Hepatocyte (in vitro differentiated cells): Measurements from ENCODE around the gene PRXL2B. TPM values are rescaled to one million over a fixed set of nuclear protein-coding genes. Genes with fewer than 3 reads are reported as not detected.

Experiments
- DNase-seq: peaks from one replicate; pipeline ENCODE4 v3.0.0-alpha.2; 2016; ENCODE audit warnings: low spot score
- H2AFZ ChIP-seq: fragments of 200-600 bp; sonication (generic); 2 replicates; pipeline ENCODE4 v1.6.0; 2016; ENCODE audit warnings: antibody characterized with exemption, mild to moderate bottlenecking
- H3K27ac ChIP-seq: fragments of 200-600 bp; sonication (generic); 2 replicates; pipeline ENCODE4 v1.5.1; 2016; ENCODE audit warnings: mild to moderate bottlenecking
- H3K27me3 ChIP-seq: fragments of 200-600 bp; sonication (generic); 2 replicates; pipeline ENCODE4 v1.6.1; 2016
- H3K36me3 ChIP-seq: fragments of 200-600 bp; sonication (generic); replicated peaks from 2 replicates; pipeline ENCODE4 v1.5.1; 2016; ENCODE audit warnings: low read depth; ENCODE audit not compliant: insufficient read depth
- H3K4me1 ChIP-seq: fragments of 200-600 bp; sonication (generic); 2 replicates; pipeline ENCODE4 v1.5.1; 2016; ENCODE audit warnings: mild to moderate bottlenecking, moderate library complexity; ENCODE audit not compliant: insufficient read depth
- H3K4me2 ChIP-seq: fragments of 200-600 bp; sonication (generic); 2 replicates; pipeline ENCODE4 v1.6.0; 2016
- H3K4me3 ChIP-seq: fragments of 200-600 bp; sonication (generic); 2 replicates; pipeline ENCODE4 v1.5.1; 2016; ENCODE audit warnings: mild to moderate bottlenecking
- H3K79me2 ChIP-seq: fragments of 200-600 bp; sonication (generic); 2 replicates; pipeline ENCODE4 v1.6.0; 2017; ENCODE audit warnings: mild to moderate bottlenecking
- H3K9me2 ChIP-seq: fragments of 200-600 bp; sonication (generic); replicated peaks from 2 replicates; pipeline ENCODE4 v1.6.0; 2017; ENCODE audit warnings: mild to moderate bottlenecking; ENCODE audit not compliant: insufficient read depth
- H3K9me3 ChIP-seq: fragments of 200-600 bp; sonication (generic); 2 replicates; pipeline ENCODE4 v1.5.1; 2016; ENCODE audit warnings: low read depth, mild to moderate bottlenecking
- H4K20me1 ChIP-seq: fragments of 200-600 bp; sonication (generic); 2 replicates; pipeline ENCODE4 v1.6.0; 2016; ENCODE audit warnings: mild to moderate bottlenecking; ENCODE audit not compliant: insufficient read depth, poor library complexity, severe bottlenecking
- CTCF ChIP-seq: fragments of 200-600 bp; sonication (generic); IDR thresholded peaks from 2 replicates; pipeline ENCODE4 v1.5.1; 2016; ENCODE audit warnings: antibody characterized with exemption, mild to moderate bottlenecking; ENCODE audit not compliant: poor library complexity
- EZH2 ChIP-seq: fragments of 200-600 bp; sonication (generic); IDR thresholded peaks from 2 replicates; pipeline ENCODE4 v1.6.1; 2016; ENCODE audit warnings: antibody characterized with exemption, mild to moderate bottlenecking, borderline replicate concordance
- EZH2phosphoT487 ChIP-seq: fragments of 200-600 bp; sonication (generic); IDR thresholded peaks from one replicate; pipeline ENCODE4 v1.6.1; 2018; ENCODE audit warnings: antibody characterized with exemption, mild to moderate bottlenecking, low read depth, moderate library complexity; ENCODE audit not compliant: unreplicated experiment, severe bottlenecking
- WGBS: methylation state at CpG from one replicate; pipeline ENCODE4 v1.1.6; 2016; ENCODE audit warnings: low lambda C conversion rate; ENCODE audit errors: missing lambda C conversion rate; 5-methylcytosine and 5-hydroxymethylcytosine counted together
- polyA plus RNA-seq: library from polyadenylated mRNA; unstranded; fragments of >200 nt; fragmentation: Nextera tagmentation; extraction: Ambion mirVana; gene quantifications from 2 replicates; pipeline ENCODE4 v1.2.1, GENCODE V29; 2016
- total RNA-seq: library from RNA; depleted of rRNA; stranded (reverse); fragments of >200 nt; gene quantifications from 2 replicates; pipeline ENCODE4 v1.2.3, GENCODE V29; 2014

Gene PRXL2B
- total and polyA plus RNA-seq, 2 experiments from 2014 or later: 36.7 to 41.4 TPM

GRCh38 chr1:2556678-2557481 is 29.7 kb upstream of the PRXL2B start:
- H3K4me1 ChIP-seq: peaks cover 15% of the 10 kb centered on the region

GRCh38 chr1:2557482-2558400 is 28.8 kb upstream of the PRXL2B start:
- H3K4me2 ChIP-seq: no peak overlapping the region
- no peaks in the 10 kb centered on the region for H3K36me3 ChIP-seq
- H3K9me2 ChIP-seq: no peaks in the 10 kb centered on the region
- no peaks in the 10 kb centered on the region for H3K9me3 ChIP-seq
- H3K4me3 ChIP-seq: no peak overlapping the region
- H3K27ac ChIP-seq: no peak overlapping the region
- no peak for DNase-seq
- H3K27me3 ChIP-seq: no peaks in the 10 kb centered on the region
- H3K4me1 ChIP-seq: peaks cover 15% of the 10 kb centered on the region
- 86% methylated on average over 30 of the region's 30 CpGs for WGBS
- TF ChIP-seq EZH2 (no peak), EZH2phosphoT487 (no peak), CTCF (no peak)
- H4K20me1 ChIP-seq: no peaks in the 10 kb centered on the region
- no peak overlapping the region for H2AFZ ChIP-seq
- H3K79me2 ChIP-seq: no peaks in the 10 kb centered on the region

More at GRCh38 chr1:2556678-2557481, 29.7 kb upstream of the PRXL2B start:
- H3K9me3 ChIP-seq: no peaks in the 10 kb centered on the region
- H2AFZ ChIP-seq: peak overlapping the region; percentile 52
- no peaks in the 10 kb centered on the region for H3K9me2 ChIP-seq
- no peaks in the 10 kb centered on the region for H3K79me2 ChIP-seq
- H3K4me3 ChIP-seq: no peak overlapping the region
- H3K27ac ChIP-seq: peak overlapping the region; percentile 45
- H3K36me3 ChIP-seq: no peaks in the 10 kb centered on the region
- H3K27me3 ChIP-seq: no peaks in the 10 kb centered on the region
- 74% methylated on average over 24 of the region's 24 CpGs for WGBS
- peak overlapping the region; percentile 72 for H3K4me2 ChIP-seq
- no peaks in the 10 kb centered on the region for H4K20me1 ChIP-seq
- TF ChIP-seq CTCF: no peak
- TF ChIP-seq EZH2phosphoT487: no peak
- TF ChIP-seq EZH2: no peak
- DNase-seq: no peak

- no peaks in the 10 kb centered on the region for H3K9me2 ChIP-seq
- no peak overlapping the region for H2AFZ ChIP-seq
- H3K27me3 ChIP-seq: no peaks in the 10 kb centered on the region
- DNase-seq: no peak
- peaks cover 15% of the 10 kb centered on the region for H3K4me1 ChIP-seq
- no peaks in the 10 kb centered on the region for H4K20me1 ChIP-seq
- H3K9me3 ChIP-seq: no peaks in the 10 kb centered on the region
- 94% methylated on average over 12 of the region's 12 CpGs for WGBS
- H3K4me3 ChIP-seq: no peak overlapping the region
- no peaks in the 10 kb centered on the region for H3K79me2 ChIP-seq
- TF ChIP-seq EZH2phosphoT487: no peak
- H3K36me3 ChIP-seq: no peaks in the 10 kb centered on the region
- H3K27ac ChIP-seq: no peak overlapping the region
- no peak overlapping the region for H3K4me2 ChIP-seq
Observed at GRCh38 chr1:2558420-2558819, 28.2 kb upstream of the PRXL2B start.
